Stomach (tissue), 9 donors: ENCODE data around the gene COLEC12. TPM values are rescaled to one million over a fixed set of nuclear protein-coding genes. Genes with fewer than 3 reads are reported as not detected.

Source experiments
- DNase-seq, 2 donors: peaks; one replicate each; pipeline versions ENCODE4 v3.0.0 to v3.0.0-alpha.2; 2013 to 2019
- H3K27ac ChIP-seq, 5 donors: fragments of 200-600 bp in 4 of 5; sonication (generic) in 4 of 5; one replicate each; pipeline ENCODE4 v1.5.1; 2013 to 2019; ENCODE audit warnings: mild to moderate bottlenecking in 1 of 5, moderate library complexity in 1 of 5
- H3K27me3 ChIP-seq, 3 donors: fragments of 200-600 bp; sonication (generic); one replicate each; pipeline ENCODE4 v1.5.1; 2017 to 2019; ENCODE audit warnings: mixed run types in 1 of 3
- H3K36me3 ChIP-seq, 4 donors: fragments of 200-600 bp; sonication (generic); 1 replicate in 3 of 4; 2 replicates in 1 of 4; pipeline ENCODE4 v1.5.1; 2016 to 2019
- H3K4me1 ChIP-seq, 4 donors: fragments of 200-600 bp; sonication (generic); one replicate each; pipeline ENCODE4 v1.5.1; 2016 to 2019
- H3K4me3 ChIP-seq, 4 donors: fragments of 200-600 bp; sonication (generic) in 3 of 4; one replicate each; pipeline ENCODE4 v1.5.1; 2016 to 2019; ENCODE audit warnings: mild to moderate bottlenecking in 1 of 4
- H3K9me3 ChIP-seq, 4 donors: fragments of 200-600 bp; sonication (generic); one replicate each; pipeline ENCODE4 v1.5.1; 2016 to 2019
- CTCF ChIP-seq, 7 experiments: fragments of 450-650 bp in 4 of 7; fragments of 200-600 bp in 3 of 7; sonication (generic) in 3 of 7; IDR thresholded peaks; one replicate each; pipeline ENCODE4 v1.5.1; 2016 to 2019; ENCODE audit warnings: antibody characterized with exemption in 7 of 7, control low read depth in 2 of 7, mild to moderate bottlenecking in 1 of 7
- EP300 ChIP-seq: sonication (generic); formaldehyde crosslinking; IDR thresholded peaks from one replicate; pipeline ENCODE4 v1.6.1; 2017; ENCODE audit warnings: antibody characterized with exemption
- POLR2A ChIP-seq, 4 donors: fragments of 450-650 bp; IDR thresholded peaks; one replicate each; pipeline ENCODE4 v1.6.1; 2016; ENCODE audit warnings: antibody characterized with exemption in 4 of 4, control low read depth in 2 of 4, mild to moderate bottlenecking in 1 of 4, moderate library complexity in 1 of 4
- POLR2AphosphoS5 ChIP-seq, 3 donors: sonication (generic); formaldehyde crosslinking; IDR thresholded peaks; one replicate each; pipeline ENCODE4 v1.6.1; 2016; ENCODE audit warnings: antibody characterized with exemption in 3 of 3
- WGBS, 5 donors: extraction: QIAGEN DNeasy Blood & Tissue Kit in 3 of 5; methylation state at CpG; one replicate each; pipeline versions ENCODE4 v1.1.5 to v1.1.7; 2013 to 2018; 5-methylcytosine and 5-hydroxymethylcytosine counted together
- intact Hi-C: fragments of 100-400 bp; cut with DNase I; formaldehyde crosslinking; loops from one replicate; pipeline ENCODE4 v1.15.1; 2023; ENCODE audit warnings: low total_unique reads
- polyA plus RNA-seq, 3 donors: library from polyadenylated mRNA; stranded (reverse); fragments of 200-250 nt; gene quantifications; one replicate each; pipeline ENCODE4 v1.2.3, GENCODE V29; 2013
- total RNA-seq, 5 donors: library from RNA; depleted of rRNA; stranded (reverse); fragments of >200 nt; gene quantifications; one replicate each; pipeline versions ENCODE4 v1.1.0 to v1.2.3, GENCODE V29; 2014 to 2016
- donor health status: healthy with polysubstance abuse.
- donor health status: Bipolar disorder and iron deficiency.
- donor health status: healthy.

Gene COLEC12
- total and polyA plus RNA-seq, 8 donors = 1.7 to 37.5 (median 5.6) TPM

- Histone ChIP-seq H3K27me3 (no peaks in the 10 kb centered on the region), H3K4me3 (no peak overlapping the region), H3K9me3 (no peaks in the 10 kb centered on the region), H3K4me1 (peaks cover 5 to 16% (median 9%) of the 10 kb centered on the region in 4 donors), H3K27ac (peak overlapping the region; percentile 3 to 75 (median 47)), H3K36me3 (no peaks in the 10 kb centered on the region)
- TF ChIP-seq POLR2A (IDR thresholded peaks at IDR 0.05) = no peak
- 30 to 52% (median 40%) methylated on average over 6 of the region's 6 CpGs for WGBS, 5 donors
- peak in 1 of 2 donors; percentile 23 for DNase-seq
- intact Hi-C loops = no loop called here
These were observed 33.6 kb upstream of the COLEC12 start for GRCh38 chr18:533995-534601.

GRCh38 chr18:532632-533031 is 32.1 kb upstream of the COLEC12 start:
- Histone ChIP-seq H3K4me3 (no peak overlapping the region), H3K9me3 (no peaks in the 10 kb centered on the region), H3K27ac (no peak overlapping the region), H3K36me3 (no peaks in the 10 kb centered on the region), H3K27me3 (no peaks in the 10 kb centered on the region), H3K4me1 (peaks cover 5 to 25% (median 13%) of the 10 kb centered on the region in 4 donors)
- no peak for DNase-seq
- intact Hi-C loops = no loop called here
- TF ChIP-seq POLR2AphosphoS5 (IDR thresholded peaks at IDR 0.05) = no peak
- no peak for TF ChIP-seq CTCF (IDR thresholded peaks at IDR 0.05)
- no peak for TF ChIP-seq POLR2A (IDR thresholded peaks at IDR 0.05)
- no peak for TF ChIP-seq EP300

- DNase-seq = peak; percentile 14 to 35
- Histone ChIP-seq H3K27ac (no peak overlapping the region), H3K36me3 (no peaks in the 10 kb centered on the region), H3K4me3 (no peak overlapping the region), H3K9me3 (no peaks in the 10 kb centered on the region), H3K4me1 (peaks cover 5 to 30% (median 14%) of the 10 kb centered on the region in 4 donors), H3K27me3 (no peaks in the 10 kb centered on the region)
- no peak for TF ChIP-seq CTCF (IDR thresholded peaks at IDR 0.05)
- TF ChIP-seq POLR2A (IDR thresholded peaks at IDR 0.05) = no peak
- no peak for TF ChIP-seq EP300
- no peak for TF ChIP-seq POLR2AphosphoS5 (IDR thresholded peaks at IDR 0.05)
- intact Hi-C loops = no loop called here
- 47 to 62% (median 50%) methylated on average over 4 of the region's 4 CpGs for WGBS, 5 donors
These were observed 31.5 kb upstream of the COLEC12 start for GRCh38 chr18:532018-532417.

GRCh38 chr18:527146-527545 is 26.6 kb upstream of the COLEC12 start:
- intact Hi-C loops = no loop called here
- Histone ChIP-seq H3K27me3 (no peaks in the 10 kb centered on the region), H3K4me1 (peaks cover 4 to 45% (median 14%) of the 10 kb centered on the region in 4 donors), H3K9me3 (no peaks in the 10 kb centered on the region), H3K36me3 (no peaks in the 10 kb centered on the region), H3K4me3 (no peak overlapping the region), H3K27ac (no peak overlapping the region)
- 6 to 36% (median 15%) methylated on average over 1 of the region's 1 CpG for WGBS, 5 donors
- TF ChIP-seq POLR2A (IDR thresholded peaks at IDR 0.05) = no peak
- TF ChIP-seq CTCF (IDR thresholded peaks at IDR 0.05) = no peak
- TF ChIP-seq EP300 = no peak
- no peak for TF ChIP-seq POLR2AphosphoS5 (IDR thresholded peaks at IDR 0.05)
- DNase-seq = peak in 1 of 2 donors; percentile 17

- Histone ChIP-seq H3K27ac (peak overlapping the region in 1 of 5 donors; percentile 12), H3K4me1 (peaks cover 4 to 43% (median 13%) of the 10 kb centered on the region in 4 donors), H3K27me3 (no peaks in the 10 kb centered on the region), H3K4me3 (no peak overlapping the region), H3K9me3 (no peaks in the 10 kb centered on the region), H3K36me3 (no peaks in the 10 kb centered on the region)
- intact Hi-C loops = no loop called here
- WGBS, 5 donors = 27 to 52% (median 35%) methylated on average over 2 of the region's 2 CpGs
- no peak for TF ChIP-seq CTCF (IDR thresholded peaks at IDR 0.05)
- TF ChIP-seq POLR2A (IDR thresholded peaks at IDR 0.05) = no peak
- no peak for TF ChIP-seq EP300
- TF ChIP-seq POLR2AphosphoS5 (IDR thresholded peaks at IDR 0.05) = no peak
- no peak for DNase-seq
These were observed 26.2 kb upstream of the COLEC12 start for GRCh38 chr18:526681-527080.
